Breast epithelium (tissue), 3 donors: ENCODE data around the gene SEPTIN5.

Experiments
- POLR2A ChIP-seq: fragments of 450-650 bp; IDR thresholded peaks from one replicate; pipeline ENCODE4 v1.6.1; 2016; ENCODE audit warnings: antibody characterized with exemption, mild to moderate bottlenecking, moderate library complexity
- POLR2AphosphoS5 ChIP-seq, 3 donors: sonication (generic); formaldehyde crosslinking; IDR thresholded peaks; one replicate each; pipeline ENCODE4 v1.6.1; 2017; ENCODE audit warnings: antibody characterized with exemption in 3 of 3

- TF ChIP-seq POLR2A (no peak), POLR2AphosphoS5 (IDR thresholded peaks at IDR 0.05) (no peak)
Observed at GRCh38 chr22:19668748-19669147, 45.6 kb upstream of the SEPTIN5 start.
